Measurements from ENCODE around the gene C8G. TPM values are rescaled to one million over a fixed set of nuclear protein-coding genes. Genes with fewer than 3 reads are reported as not detected.

Gene C8G
- total RNA-seq, 1 experiment from 2014 or later, result 0.77 TPM

- H3K9ac ChIP-seq (ENCODE audit: low read length), result no peak overlapping the region
- intact Hi-C loops (cut with micrococcal nuclease), result no loop called here
- DNase-seq (no peak), ATAC-seq (no peak)
- H3K36me3 ChIP-seq (ENCODE audit: low read depth, low read length), result no peaks in the 10 kb centered on the region; the same call in 1 of the 2 replicates
- no peaks in the 10 kb centered on the region for H3K4me1 ChIP-seq (ENCODE audit: insufficient read depth, low read length)
- TF ChIP-seq EZH2phosphoT487 (IDR thresholded peaks at IDR 0.05; ENCODE audit: borderline replicate concordance, low read length), result no peak
- no peak for TF ChIP-seq EZH2 (IDR thresholded peaks at IDR 0.05; ENCODE audit: low read length, unreplicated experiment)
- TF ChIP-seq, protein P1, sequence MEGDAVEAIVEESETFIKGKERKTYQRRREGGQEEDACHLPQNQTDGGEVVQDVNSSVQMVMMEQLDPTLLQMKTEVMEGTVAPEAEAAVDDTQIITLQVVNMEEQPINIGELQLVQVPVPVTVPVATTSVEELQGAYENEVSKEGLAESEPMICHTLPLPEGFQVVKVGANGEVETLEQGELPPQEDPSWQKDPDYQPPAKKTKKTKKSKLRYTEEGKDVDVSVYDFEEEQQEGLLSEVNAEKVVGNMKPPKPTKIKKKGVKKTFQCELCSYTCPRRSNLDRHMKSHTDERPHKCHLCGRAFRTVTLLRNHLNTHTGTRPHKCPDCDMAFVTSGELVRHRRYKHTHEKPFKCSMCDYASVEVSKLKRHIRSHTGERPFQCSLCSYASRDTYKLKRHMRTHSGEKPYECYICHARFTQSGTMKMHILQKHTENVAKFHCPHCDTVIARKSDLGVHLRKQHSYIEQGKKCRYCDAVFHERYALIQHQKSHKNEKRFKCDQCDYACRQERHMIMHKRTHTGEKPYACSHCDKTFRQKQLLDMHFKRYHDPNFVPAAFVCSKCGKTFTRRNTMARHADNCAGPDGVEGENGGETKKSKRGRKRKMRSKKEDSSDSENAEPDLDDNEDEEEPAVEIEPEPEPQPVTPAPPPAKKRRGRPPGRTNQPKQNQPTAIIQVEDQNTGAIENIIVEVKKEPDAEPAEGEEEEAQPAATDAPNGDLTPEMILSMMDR (conservative IDR thresholded peaks at IDR 0.05; ENCODE audit: low read depth, low read length), result no peak
- no peaks in the 10 kb centered on the region for H3K27me3 ChIP-seq (ENCODE audit: low read length)
- no peaks in the 10 kb centered on the region for H3K9me2 ChIP-seq (replicated peaks; ENCODE audit: low read length)
- no TSS peak for BruUV-seq (replicated peaks)
- H3K79me2 ChIP-seq (ENCODE audit: low read length), result no peaks in the 10 kb centered on the region
- H3K9me3 ChIP-seq (ENCODE audit: low read length), result no peaks in the 10 kb centered on the region
- H3K27ac ChIP-seq (ENCODE audit: low read length), result no peak overlapping the region
- CTCF ChIA-PET, result no interaction called here
- H3K4me2 ChIP-seq (ENCODE audit: low read length), result no peak overlapping the region
- H4K20me1 ChIP-seq (ENCODE audit: low read length), result no peaks in the 10 kb centered on the region
- no peak overlapping the region for H3K4me3 ChIP-seq (ENCODE audit: low read length)
- H3F3A ChIP-seq (ENCODE audit: low read length, unreplicated experiment), result no peaks in the 10 kb centered on the region
- POLR2A ChIA-PET (ENCODE audit: unreplicated experiment), result no interaction called here
- no peak overlapping the region for H2AFZ ChIP-seq (ENCODE audit: low read length)
Measured at GRCh38 chr9:136913701-136914438, 31.2 kb upstream of the C8G start.

- ATAC-seq (no peak), DNase-seq (no peak)
- Histone ChIP-seq H3K4me2 (ENCODE audit: low read length) (no peak overlapping the region), H3K27me3 (ENCODE audit: low read length) (no peaks in the 10 kb centered on the region), H3K4me3 (ENCODE audit: low read length) (no peak overlapping the region), H3K9me2 (replicated peaks; ENCODE audit: low read length) (no peaks in the 10 kb centered on the region), H3K4me1 (ENCODE audit: insufficient read depth, low read length) (no peaks in the 10 kb centered on the region), H3K27ac (ENCODE audit: low read length) (no peak overlapping the region), H3K9ac (ENCODE audit: low read length) (no peak overlapping the region), H3K36me3 (ENCODE audit: low read depth, low read length) (peaks cover 6% of the 10 kb centered on the region; the same call in 1 of the 2 replicates), H3K9me3 (ENCODE audit: low read length) (no peaks in the 10 kb centered on the region), H4K20me1 (ENCODE audit: low read length) (no peaks in the 10 kb centered on the region), H3F3A (ENCODE audit: low read length, unreplicated experiment) (no peaks in the 10 kb centered on the region), H2AFZ (ENCODE audit: low read length) (no peak overlapping the region), H3K79me2 (ENCODE audit: low read length) (no peaks in the 10 kb centered on the region)
- BruUV-seq (replicated peaks), result no TSS peak
- TF ChIP-seq EZH2 (IDR thresholded peaks at IDR 0.05; ENCODE audit: low read length, unreplicated experiment) (no peak), EZH2phosphoT487 (IDR thresholded peaks at IDR 0.05; ENCODE audit: borderline replicate concordance, low read length) (no peak)
- TF ChIP-seq, protein P1 (conservative IDR thresholded peaks at IDR 0.05; ENCODE audit: low read depth, low read length), result no peak
- intact Hi-C loops (cut with micrococcal nuclease), result no loop called here
- CTCF ChIA-PET, result no interaction called here
- POLR2A ChIA-PET (ENCODE audit: unreplicated experiment), result no interaction called here
Measured at GRCh38 chr9:136915632-136916329, 29.3 kb upstream of the C8G start.

Measured in PC-3 (cell line).